ENCODE measurements around the gene RBM42.

RBM42 gene

DNA sequence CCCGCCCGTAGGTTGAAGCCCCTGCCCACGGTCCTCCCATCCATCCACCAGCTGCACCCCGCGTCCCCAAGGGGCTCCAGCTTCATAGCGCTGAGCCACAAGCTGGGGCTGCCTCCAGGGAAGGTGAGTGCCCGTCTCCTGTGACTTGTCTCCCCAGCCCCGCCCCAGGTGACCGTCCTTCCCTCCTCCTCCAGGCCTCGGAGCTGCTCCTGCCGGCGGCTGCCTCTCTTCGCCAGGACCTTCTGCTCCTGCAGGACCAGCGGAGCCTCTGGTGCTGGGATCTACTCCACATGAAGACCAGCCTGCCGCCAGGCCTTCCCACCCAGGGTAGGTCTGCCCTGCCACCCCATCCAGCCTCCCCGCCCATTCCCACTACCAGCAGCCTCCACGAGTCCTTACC lies 8.8 kb upstream of the RBM42 start:
- DNase-seq (ENCODE audit: low read depth), result no peak

DNA sequence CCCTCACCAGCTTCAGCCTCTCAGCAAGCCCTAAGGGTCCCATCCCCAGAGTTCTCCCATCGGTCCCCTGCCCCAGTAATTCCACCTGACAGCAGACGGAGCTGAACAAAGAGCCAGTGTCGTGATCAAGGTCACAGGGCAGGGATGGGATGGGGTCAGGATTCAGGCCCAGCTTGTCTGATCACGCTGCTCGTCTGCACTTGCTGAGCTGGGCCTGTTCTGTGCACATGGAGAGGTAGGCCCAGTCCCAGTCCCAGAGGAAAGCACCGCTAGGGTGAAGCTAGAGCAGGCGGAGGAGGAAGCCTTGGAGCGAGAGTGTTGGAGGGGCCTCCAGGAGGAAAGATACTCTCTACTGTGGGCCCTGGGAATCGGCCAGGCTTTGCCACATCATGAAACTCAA lies 7.1 kb upstream of the RBM42 start:
- DNase-seq (ENCODE audit: low read depth), result no peak

DNA sequence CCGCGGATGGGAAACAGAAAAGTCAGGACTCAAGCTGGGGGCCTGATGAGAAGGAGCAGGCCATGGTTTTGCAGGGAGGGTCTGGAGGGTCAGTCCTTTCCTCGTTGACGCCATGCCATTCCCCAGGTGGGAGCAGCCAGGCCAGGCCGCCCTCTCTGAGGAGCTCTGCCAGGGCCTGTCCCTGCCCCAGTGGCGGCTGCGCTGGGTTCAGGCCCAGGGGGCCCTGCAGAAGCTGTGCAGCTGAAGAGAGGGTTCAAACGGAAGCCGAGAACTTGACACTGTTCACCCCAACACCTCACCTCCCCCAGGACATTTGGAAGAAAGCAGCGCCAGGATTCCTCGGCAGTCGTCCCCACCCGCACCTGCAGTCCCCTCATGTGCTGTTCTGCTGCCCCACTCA lies 6.1 kb upstream of the RBM42 start:
- DNase-seq (ENCODE audit: low read depth), result no peak

GRCh38 chr19:35623327-35624010 lies 5.4 kb upstream of the RBM42 start:
- no peak for DNase-seq (ENCODE audit: low read depth)

DNA sequence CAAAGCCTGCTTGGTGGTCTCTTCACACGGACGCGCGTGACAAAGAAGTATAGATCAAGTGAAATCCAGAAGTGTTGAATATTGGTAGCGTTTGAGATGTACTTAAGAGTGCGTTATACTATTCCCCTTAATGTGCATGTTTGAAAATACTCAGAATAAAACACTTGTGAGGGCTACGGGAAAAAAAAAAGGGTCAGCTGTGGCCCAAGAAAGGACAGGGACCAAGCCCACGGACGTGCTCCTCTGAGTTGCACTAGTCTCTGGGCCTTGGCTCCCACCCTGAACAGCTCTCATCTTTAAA lies 622 bp upstream of the RBM42 start:
- DNase-seq (ENCODE audit: low read depth), result no peak

- DNase-seq (ENCODE audit: low read depth), result no peak
Measured at GRCh38 chr19:35629332-35629633, 447 bp downstream of the RBM42 start.

GRCh38 chr19:35633727-35634440 lies 5.0 kb downstream of the RBM42 start:
- DNase-seq (ENCODE audit: low read depth), result no peak

GRCh38 chr19:35636651-35637050 lies 7.8 kb downstream of the RBM42 start:
- DNase-seq (ENCODE audit: low read depth), result no peak

DNA sequence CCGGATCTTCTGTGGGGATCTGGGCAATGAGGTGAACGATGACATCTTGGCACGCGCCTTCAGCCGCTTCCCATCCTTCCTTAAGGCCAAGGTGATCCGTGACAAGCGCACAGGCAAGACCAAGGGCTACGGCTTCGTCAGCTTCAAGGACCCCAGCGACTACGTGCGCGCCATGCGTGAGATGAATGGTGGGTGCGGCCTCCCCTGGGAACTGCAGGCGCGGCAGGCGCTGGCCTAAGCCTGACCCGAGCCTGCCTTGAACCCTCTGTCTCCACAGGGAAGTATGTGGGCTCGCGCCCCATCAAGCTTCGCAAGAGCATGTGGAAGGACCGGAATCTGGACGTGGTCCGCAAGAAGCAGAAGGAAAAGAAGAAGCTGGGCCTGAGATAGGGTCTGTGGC lies 8.3 kb downstream of the RBM42 start:
- no peak for DNase-seq (ENCODE audit: low read depth)

DNA sequence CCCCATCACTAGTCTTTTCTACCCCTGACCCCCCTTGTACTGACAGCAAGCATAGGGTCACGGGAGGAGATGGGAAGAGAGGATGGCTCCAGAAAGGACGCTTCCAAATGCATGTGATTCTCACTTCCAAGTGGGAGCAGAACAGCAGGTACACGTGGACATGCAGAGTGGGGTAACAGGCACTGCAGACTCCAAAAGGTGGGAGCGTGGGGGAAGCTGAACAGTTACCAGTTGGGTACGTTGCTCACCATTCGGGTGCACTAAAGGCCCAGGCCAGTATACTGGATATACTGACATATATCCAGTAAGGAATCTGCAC lies 10.4 kb downstream of the RBM42 start:
- no peak for DNase-seq (ENCODE audit: low read depth)

DNA sequence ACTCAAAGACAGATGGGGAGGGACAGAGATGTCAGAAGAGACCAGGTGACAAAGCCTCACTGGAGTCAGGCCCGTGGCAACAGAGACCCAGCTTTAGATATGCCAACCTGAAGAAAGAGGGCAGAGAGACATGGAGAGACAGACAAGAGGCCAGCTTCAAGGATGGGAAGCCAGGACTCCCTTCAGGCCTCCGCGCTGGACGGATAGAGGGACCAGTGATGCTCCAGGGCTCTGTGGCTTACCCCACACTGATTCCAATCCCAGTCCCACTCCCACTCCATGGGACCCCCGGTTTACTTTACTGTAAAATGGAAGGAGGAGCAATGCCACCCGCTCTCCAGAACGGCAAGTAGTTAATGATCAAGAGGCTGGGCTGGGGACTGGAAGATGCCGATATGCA lies 11.0 kb downstream of the RBM42 start:
- DNase-seq (ENCODE audit: low read depth), result no peak

DNA sequence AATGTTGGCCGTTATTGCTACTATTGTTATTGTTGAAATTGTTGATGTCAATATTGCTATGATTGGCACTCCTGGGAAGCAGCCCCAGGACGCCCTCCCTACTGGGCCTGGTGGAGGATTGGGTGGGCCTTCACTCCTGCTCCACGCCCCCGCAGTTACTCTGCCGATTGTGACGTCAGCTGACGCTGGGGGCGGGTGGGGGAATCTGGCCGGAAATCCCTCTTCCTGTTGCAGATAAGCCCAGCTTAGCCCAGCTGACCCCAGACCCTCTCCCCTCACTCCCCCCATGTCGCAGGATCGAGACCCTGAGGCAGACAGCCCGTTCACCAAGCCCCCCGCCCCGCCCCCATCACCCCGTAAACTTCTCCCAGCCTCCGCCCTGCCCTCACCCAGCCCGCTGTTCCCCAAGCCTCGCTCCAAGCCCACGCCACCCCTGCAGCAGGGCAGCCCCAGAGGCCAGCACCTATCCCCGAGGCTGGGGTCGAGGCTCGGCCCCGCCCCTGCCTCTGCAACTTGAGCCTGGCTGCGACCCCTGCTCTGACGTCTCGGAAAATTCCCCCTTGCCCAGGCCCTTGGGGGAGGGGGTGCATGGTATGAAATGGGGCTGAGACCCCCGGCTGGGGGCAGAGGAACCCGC lies 12.8 kb downstream of the RBM42 start, which contains the start of gene ETV2:
Gene ETV2, plus strand, starts transcription at position 231 of the 637 bp plus-strand sequence. CDS start 716 bp downstream, outside the sequence.
- no peak for DNase-seq (ENCODE audit: low read depth)

DNA sequence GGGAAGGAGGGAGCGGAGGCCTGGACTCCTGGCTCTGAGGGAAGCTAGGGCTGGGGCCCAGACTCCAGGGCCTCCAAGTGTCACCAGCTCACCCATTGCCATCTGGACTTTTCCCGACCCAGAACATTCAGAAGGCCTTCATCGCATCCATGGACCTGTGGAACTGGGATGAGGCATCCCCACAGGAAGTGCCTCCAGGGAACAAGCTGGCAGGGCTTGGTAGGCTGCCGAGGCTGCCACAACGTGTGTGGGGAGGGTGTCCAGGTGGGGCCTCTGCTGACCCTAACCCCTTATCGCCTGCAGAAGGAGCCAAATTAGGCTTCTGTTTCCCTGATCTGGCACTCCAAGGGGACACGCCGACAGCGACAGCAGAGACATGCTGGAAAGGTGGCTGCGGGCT lies 13.5 kb downstream of the RBM42 start:
- no peak for DNase-seq (ENCODE audit: low read depth)

GRCh38 chr19:35642798-35643254 lies 14.0 kb downstream of the RBM42 start:
- no peak for DNase-seq (ENCODE audit: low read depth)

GRCh38 chr19:35643255-35644205 lies 14.7 kb downstream of the RBM42 start:
- peak; percentile 43 for DNase-seq (ENCODE audit: low read depth)

DNA sequence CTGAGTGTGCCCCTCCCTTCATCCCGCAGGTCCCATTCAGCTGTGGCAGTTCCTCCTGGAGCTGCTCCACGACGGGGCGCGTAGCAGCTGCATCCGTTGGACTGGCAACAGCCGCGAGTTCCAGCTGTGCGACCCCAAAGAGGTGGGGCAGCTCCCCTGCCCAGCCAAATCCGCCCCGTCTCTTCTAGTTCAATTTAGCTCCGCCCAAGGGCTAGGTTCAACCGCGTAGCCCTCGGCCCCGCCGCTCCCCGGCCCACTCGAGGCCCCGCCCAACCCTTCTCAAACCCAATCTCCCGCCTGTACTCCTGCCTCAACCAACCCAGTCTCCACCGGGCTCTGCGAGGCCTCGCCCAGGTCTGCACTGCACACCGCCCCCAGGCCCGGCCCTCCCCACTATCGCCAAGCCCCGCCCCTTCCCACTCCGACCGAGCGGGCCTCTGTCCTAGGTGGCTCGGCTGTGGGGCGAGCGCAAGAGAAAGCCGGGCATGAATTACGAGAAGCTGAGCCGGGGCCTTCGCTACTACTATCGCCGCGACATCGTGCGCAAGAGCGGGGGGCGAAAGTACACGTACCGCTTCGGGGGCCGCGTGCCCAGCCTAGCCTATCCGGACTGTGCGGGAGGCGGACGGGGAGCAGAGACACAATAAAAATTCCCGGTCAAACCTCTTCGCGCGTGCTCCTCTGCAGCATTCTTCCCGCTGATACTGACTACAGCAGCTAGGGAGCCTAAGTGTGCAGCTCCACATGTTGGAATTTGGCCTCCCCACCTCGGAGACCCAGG lies 15.6 kb downstream of the RBM42 start:
- peak; percentile 70 for DNase-seq (ENCODE audit: low read depth)

- no peak for DNase-seq (ENCODE audit: low read depth)
Measured at GRCh38 chr19:35644987-35645679, 16.3 kb downstream of the RBM42 start.

DNA sequence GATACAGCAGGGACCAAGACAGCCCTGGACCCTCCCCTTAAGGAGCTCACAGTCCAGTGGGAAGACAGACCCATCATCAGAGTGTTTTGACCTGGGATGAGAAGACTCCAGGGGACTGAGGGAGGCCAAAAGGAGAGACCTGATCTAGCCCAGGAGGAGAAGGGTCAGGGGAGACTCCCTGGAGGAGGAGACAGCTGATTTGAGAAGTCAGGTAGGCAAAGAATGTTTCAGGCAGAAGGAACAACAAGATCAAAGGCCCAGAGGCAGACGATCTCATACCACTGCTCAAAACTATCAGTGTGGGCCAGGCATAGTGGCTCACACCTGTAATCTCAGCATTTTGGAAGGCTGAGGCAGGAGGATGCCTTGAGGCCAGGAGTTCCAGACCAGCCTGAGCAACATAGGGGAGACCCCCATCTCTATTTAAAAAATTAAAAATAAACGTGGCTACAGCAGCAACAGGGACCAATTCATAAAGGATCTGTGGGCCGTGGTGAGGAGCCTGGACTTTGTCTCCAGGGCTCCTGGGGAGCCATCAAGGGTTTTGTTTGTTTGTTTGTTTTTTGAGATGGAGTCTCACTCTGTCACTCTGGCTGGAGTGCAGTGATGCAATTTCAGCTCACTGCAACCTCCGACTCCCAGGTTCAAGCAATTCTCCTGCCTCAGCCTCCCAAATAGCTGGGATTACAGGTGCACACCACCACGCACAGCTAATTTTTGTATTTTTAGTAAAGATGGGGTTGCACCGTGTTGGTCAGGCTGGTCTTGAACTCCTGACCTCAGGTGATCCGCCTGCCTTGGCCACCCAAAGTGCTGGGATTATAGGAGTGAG lies 17.1 kb downstream of the RBM42 start:
- DNase-seq (ENCODE audit: low read depth), result no peak

GRCh38 chr19:35648017-35648961 lies 19.5 kb downstream of the RBM42 start, which contains the start of gene COX6B1:
COX6B1 (plus strand) TSS chr19:35648323; CDS start chr19:35651244, 2,921 bp downstream.
- DNase-seq (ENCODE audit: low read depth), result peak; percentile 93

All from GM04504 (cell line).